Measurements from ENCODE around the gene SLC2A4RG. TPM values are rescaled to one million over a fixed set of nuclear protein-coding genes. Genes with fewer than 3 reads are reported as not detected.

SLC2A4RG gene
- total and polyA plus RNA-seq, 2 of the 4 experiments (the other 2 are of a cell fraction) = 5.0 to 50.3 TPM

- TF ChIP-seq RCOR1 (IDR thresholded peaks at IDR 0.05; ENCODE audit: insufficient replicate concordance, low read length) = no peak
- TF ChIP-seq NFE2L2 (IDR thresholded peaks at IDR 0.05; ENCODE audit: low read depth, low read length) = no peak
- TF ChIP-seq CEBPB (IDR thresholded peaks at IDR 0.05; ENCODE audit: low read depth, low read length) = no peak
- TF ChIP-seq SMC3 (IDR thresholded peaks at IDR 0.05; ENCODE audit: low read depth, low read length) = no peak
- no peak for TF ChIP-seq POLR2A (IDR thresholded peaks at IDR 0.05; ENCODE audit: low read depth, low read length)
- TF ChIP-seq CTCF (conservative IDR thresholded peaks at IDR 0.05; ENCODE audit: low read depth, low read length) = no peak
- TF ChIP-seq RFX5 (IDR thresholded peaks at IDR 0.05; ENCODE audit: low read depth, low read length) = no peak
- no peak for TF ChIP-seq FOS (IDR thresholded peaks at IDR 0.05; ENCODE audit: low read depth, low read length)
- no peak for TF ChIP-seq MXI1 (IDR thresholded peaks at IDR 0.05; ENCODE audit: borderline replicate concordance, low read depth, low read length)
- TF ChIP-seq MAZ (IDR thresholded peaks at IDR 0.05; ENCODE audit: borderline replicate concordance, low read depth, low read length) = no peak
- no peak overlapping the region for H3K4ac ChIP-seq (ENCODE audit: low read depth, low read length)
- H3K9me1 ChIP-seq (ENCODE audit: insufficient read depth, low read length) = no peaks in the 10 kb centered on the region
- POLR2A ChIA-PET (ENCODE audit: unreplicated experiment) = no interaction called here
- peaks cover 4% of the 10 kb centered on the region for H3K9me3 ChIP-seq (ENCODE audit: control insufficient read depth, insufficient read depth, low read length)
- no peak overlapping the region for H3K4me3 ChIP-seq (ENCODE audit: insufficient read depth, low read depth, low read length)
- H2BK15ac ChIP-seq (ENCODE audit: low read depth, low read length) = no peak overlapping the region
- dilution Hi-C loops (cut with HindIII; ENCODE audit: low sequenced_read_pairs, unreplicated experiment) (no loop called here), intact Hi-C loops (cut with micrococcal nuclease) (no loop called here), in situ Hi-C loops (cut with MboI; ENCODE audit: low sequenced_read_pairs) (no loop called here)
- H4K20me1 ChIP-seq (ENCODE audit: insufficient read depth, low read length) = no peaks in the 10 kb centered on the region; the same call in none of the 2 replicates
- H3K27ac ChIP-seq (ENCODE audit: insufficient read depth, low read length) = no peak overlapping the region
- H4K8ac ChIP-seq (ENCODE audit: low read depth in 2 of 2, low read length in 2 of 2) = no peak overlapping the region
- no peak overlapping the region for H3K23ac ChIP-seq (ENCODE audit: low read depth, low read length)
- H3K14ac ChIP-seq (replicated peaks; ENCODE audit: low read depth, low read length) = no peak overlapping the region
- no peak overlapping the region for H2BK5ac ChIP-seq (ENCODE audit: low read depth, low read length, poor library complexity, severe bottlenecking)
- no peak overlapping the region for H2AK9ac ChIP-seq (replicated peaks; ENCODE audit: low read depth, low read length, poor library complexity)
- no peak overlapping the region for H2AFZ ChIP-seq (replicated peaks; ENCODE audit: low read length, poor library complexity)
- H3K27me3 ChIP-seq (ENCODE audit: control insufficient read depth, insufficient read depth, low read length) = no peaks in the 10 kb centered on the region
- BruUV-seq (replicated peaks) = no TSS peak
- no peak overlapping the region for H3K9ac ChIP-seq (ENCODE audit: low read depth, low read length)
- DNase-seq (no peak), ATAC-seq (ENCODE audit: low read depth) (no peak)
- H4K5ac ChIP-seq (ENCODE audit: low read depth, low read length) = no peak overlapping the region
- no peak overlapping the region for H3K4me2 ChIP-seq (ENCODE audit: low read depth, low read length)
- no peak overlapping the region for H4K91ac ChIP-seq (ENCODE audit: insufficient read depth, low read depth, low read length)
- CTCF ChIA-PET = no interaction called here
- H3K4me1 ChIP-seq (ENCODE audit: control insufficient read depth, insufficient read depth, low read length) = peaks cover 5% of the 10 kb centered on the region
- no peak overlapping the region for H2AK5ac ChIP-seq (ENCODE audit: low read depth, low read length)
- 100% methylated on average over 1 of the region's 1 CpG; no CpG with 5 or more reads in 1 of the 2 experiments for WGBS, 2 experiments (ENCODE audit: extremely low coverage in 2 of 2, insufficient read length in 1 of 2)
- H3K56ac ChIP-seq (ENCODE audit: extremely low read depth, insufficient read depth, low read length) = no peak overlapping the region
- H2BK20ac ChIP-seq (ENCODE audit: low read depth, low read length) = no peak overlapping the region
- H3K79me1 ChIP-seq (ENCODE audit: low read depth in 1 of 2, low read length in 2 of 2) = peaks cover 0 to 42% of the 10 kb centered on the region in 2 experiments; a peak in 3 of 4 replicates
- H3K36me3 ChIP-seq (ENCODE audit: control insufficient read depth, insufficient read depth, low read length) = peaks cover 32% of the 10 kb centered on the region
- no peak overlapping the region for H3K18ac ChIP-seq (ENCODE audit: low read depth, low read length)
- no peak overlapping the region for H2BK120ac ChIP-seq (ENCODE audit: low read depth, low read length)
These were observed 27.4 kb upstream of the SLC2A4RG start for GRCh38 chr20:63712191-63712590.

All from IMR-90 (cell line).